IPS DF 4.7 (cell line): Measurements from ENCODE around the gene CRB3.

Experiments
- DNase-seq: peaks from one replicate; pipeline ENCODE4 v3.0.0-alpha.2; 2013; ENCODE audit warnings: low spot score; ENCODE audit errors: extremely low read depth

CRB3 gene

GRCh38 chr19:6433165-6433564, 30.9 kb upstream of the CRB3 start:
- DNase-seq: no peak

GRCh38 chr19:6433663-6434062, 30.4 kb upstream of the CRB3 start, which contains the start of gene SLC25A41:
SLC25A41 (minus strand) TSS chr19:6433763; CDS start chr19:6433693, 70 bp downstream.
- no peak for DNase-seq

DNA sequence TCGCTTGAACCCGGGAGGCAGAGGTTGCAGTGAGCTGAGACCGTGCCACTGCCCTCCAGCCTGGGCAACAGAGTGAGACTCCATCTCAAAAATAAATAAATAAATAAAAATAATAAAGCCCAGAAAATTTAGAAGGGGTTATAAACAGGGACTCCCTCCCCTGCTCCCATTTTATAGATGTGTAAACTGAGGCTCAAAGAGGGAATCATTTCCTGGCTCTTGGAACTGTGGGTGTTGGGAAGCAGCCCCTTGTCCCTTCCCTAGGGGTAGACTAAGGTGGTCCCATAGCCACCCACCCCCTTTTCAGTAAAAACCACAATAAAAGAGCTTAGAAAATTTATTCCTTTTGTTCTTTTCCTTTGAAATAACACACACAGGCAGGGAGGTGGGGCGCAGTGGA, 24.3 kb upstream of the CRB3 start:
- DNase-seq: no peak

GRCh38 chr19:6440905-6441304, 23.2 kb upstream of the CRB3 start:
- no peak for DNase-seq

- no peak for DNase-seq
These were observed 21.9 kb upstream of the CRB3 start for GRCh38 chr19:6442087-6442688.

DNA sequence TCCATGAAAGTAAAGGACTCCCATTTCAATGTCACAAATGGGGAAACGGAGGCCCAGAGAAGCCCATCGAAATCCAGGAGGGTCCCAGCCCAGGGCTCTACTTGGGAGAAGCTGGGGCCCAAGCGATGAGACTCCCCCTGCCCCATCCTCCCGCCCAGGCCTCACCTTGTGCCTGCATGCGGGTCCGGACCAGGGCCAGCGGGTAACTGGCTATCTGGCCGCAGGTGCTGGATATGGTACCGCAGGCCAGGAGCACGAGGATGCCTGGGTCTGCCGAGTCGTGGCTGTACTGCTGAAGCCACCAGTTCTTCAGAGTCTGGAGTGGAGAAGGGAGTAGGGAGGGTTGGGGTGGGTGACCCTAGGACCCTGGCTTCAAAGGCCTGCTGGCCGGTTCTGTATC, 20.1 kb upstream of the CRB3 start:
- DNase-seq: no peak

DNA sequence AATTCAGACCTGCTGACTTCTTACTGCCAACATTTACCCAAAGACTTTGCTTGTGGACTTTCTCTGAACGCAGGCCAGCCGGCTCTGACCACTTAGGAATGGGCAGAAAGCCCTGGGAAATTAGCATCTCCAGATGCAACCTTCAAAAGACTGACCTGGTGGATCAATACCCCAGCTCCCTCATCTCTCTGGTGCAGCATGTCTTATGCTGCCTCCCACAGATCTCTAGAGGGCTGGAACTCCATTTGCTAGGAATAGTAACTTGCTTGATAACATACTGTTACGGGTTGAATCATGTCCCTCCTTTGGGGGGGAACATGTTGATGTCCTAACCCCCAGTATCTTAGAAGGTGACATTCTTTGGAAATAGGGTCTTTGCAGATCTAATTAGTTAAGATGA, 17.6 kb upstream of the CRB3 start:
- no peak for DNase-seq

- DNase-seq: no peak
These were observed 16.0 kb upstream of the CRB3 start for GRCh38 chr19:6448045-6448444.

GRCh38 chr19:6450166-6450565, 13.9 kb upstream of the CRB3 start:
- no peak for DNase-seq

DNA sequence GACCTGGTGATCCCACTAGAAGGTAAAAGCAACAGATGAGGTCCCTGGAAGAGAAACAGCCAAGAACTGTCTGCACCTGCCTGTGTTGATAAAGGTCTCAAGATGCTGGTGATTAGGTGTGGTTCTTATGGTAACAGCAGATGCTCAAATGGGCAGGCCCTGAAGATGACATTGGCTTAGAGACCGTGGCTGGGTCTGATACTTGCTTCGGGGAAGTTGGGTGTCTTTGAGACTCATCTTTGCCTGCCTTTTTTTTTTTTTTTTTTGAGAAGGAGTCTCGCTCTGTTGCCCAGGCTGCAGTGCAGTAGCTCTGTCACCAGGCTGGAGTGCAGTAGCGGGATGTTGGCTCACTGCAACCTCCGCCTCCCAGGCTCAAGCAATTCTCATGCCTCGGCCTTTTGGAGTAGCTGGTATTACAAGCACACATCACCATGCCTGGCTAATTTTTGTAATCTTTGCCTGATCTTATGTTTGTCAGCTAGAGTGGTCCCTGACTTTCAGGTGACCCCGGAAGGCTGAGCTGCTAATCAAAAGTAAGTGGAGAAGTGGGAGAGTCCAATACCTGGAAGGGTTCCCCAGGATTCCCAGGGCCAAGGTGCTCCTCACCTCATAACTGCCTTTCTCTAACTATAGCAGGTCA, 12.4 kb upstream of the CRB3 start:
- no peak for DNase-seq

GRCh38 chr19:6452223-6452614, 11.9 kb upstream of the CRB3 start:
- DNase-seq: no peak

- DNase-seq: no peak
These were observed 11.2 kb upstream of the CRB3 start for GRCh38 chr19:6452899-6453298.

- DNase-seq: no peak
These were observed 10.0 kb upstream of the CRB3 start for GRCh38 chr19:6453951-6454565.

GRCh38 chr19:6455924-6456323, 8.1 kb upstream of the CRB3 start:
- no peak for DNase-seq

GRCh38 chr19:6457958-6458694, 5.9 kb upstream of the CRB3 start:
- DNase-seq: no peak

DNA sequence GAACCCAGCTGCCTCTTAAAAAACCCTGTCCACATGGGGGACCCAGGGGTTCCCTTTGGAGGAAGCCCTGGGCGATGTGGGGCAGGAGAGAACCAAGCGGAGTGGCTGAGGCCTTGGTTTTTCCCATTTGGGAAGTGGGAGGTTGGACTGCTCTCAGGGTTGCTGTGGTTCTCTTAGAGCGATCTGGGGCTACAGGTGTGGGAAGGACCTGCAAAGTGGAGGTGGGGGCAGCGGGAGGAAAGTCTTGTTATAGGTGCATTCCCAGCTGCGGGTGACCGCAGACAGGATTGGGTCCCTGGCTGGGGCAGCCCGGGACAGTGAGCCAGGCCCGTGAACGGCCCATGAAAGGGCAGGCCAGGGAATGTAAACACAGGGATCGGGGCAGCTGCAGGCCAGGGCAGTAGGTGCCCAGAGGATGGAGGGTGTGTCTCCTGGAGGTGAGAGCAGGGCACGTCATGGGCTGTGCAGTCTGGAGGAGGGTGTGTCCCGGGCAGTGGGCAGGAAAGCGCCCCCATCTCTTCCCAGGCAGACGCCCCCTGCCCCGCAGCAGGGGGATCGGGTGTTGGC, 5.3 kb upstream of the CRB3 start:
- no peak for DNase-seq

- DNase-seq: no peak
These were observed 4.6 kb upstream of the CRB3 start, which contains the start of gene SLC25A23 for GRCh38 chr19:6459262-6460098. SLC25A23 (minus strand) TSS chr19:6459792; CDS start chr19:6459628, 164 bp downstream.

- peak; percentile 79 for DNase-seq
These were observed 3.8 kb upstream of the CRB3 start for GRCh38 chr19:6460099-6460884.

DNA sequence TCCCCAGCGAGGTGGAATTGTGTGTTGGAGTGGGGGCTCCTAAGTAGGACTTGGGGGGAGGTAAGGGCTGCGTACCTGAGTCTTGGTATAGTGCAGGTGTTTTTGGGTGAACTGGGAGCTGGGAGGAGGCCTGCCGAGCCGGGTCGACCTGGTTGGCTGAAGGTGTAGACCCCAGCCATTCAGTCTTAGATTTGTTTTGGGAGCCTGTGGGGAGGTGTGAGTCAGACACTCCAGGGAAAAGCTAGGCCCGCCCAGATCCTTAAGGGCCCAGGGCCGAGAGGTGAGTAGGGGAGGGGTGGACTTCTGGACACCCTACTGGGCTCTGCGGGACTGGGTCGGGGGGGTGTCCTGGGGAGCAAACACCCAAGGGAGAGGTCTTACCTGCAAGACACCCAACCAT, 935 bp downstream of the CRB3 start:
- DNase-seq: no peak

- no peak for DNase-seq
These were observed 1.6 kb downstream of the CRB3 start for GRCh38 chr19:6465663-6466062.
